HUES6 (cell line): ENCODE results near the gene ABCG1.

Source experiments
- H3K27ac ChIP-seq: 2 replicates; pipeline ENCODE4 v1.7.0; 2013; ENCODE audit warnings: low read depth, mild to moderate bottlenecking, low read length, inconsistent platforms
- H3K27me3 ChIP-seq: 2 replicates; pipeline ENCODE4 v1.6.1; 2013; ENCODE audit warnings: low read length; ENCODE audit not compliant: control insufficient read depth, insufficient read depth
- H3K36me3 ChIP-seq: 2 replicates; pipeline ENCODE4 v1.6.1; 2013; ENCODE audit warnings: low read length; ENCODE audit not compliant: control insufficient read depth, insufficient read depth
- H3K4me1 ChIP-seq: 2 replicates; pipeline ENCODE4 v1.6.1; 2013; ENCODE audit warnings: low read length; ENCODE audit not compliant: control insufficient read depth, insufficient read depth
- H3K4me3 ChIP-seq: 2 replicates; pipeline ENCODE4 v1.5.1; 2013; ENCODE audit warnings: low read depth, low read length
- H3K9ac ChIP-seq: one replicate; pipeline ENCODE4 v1.6.1; 2013; ENCODE audit warnings: mild to moderate bottlenecking, low read length
- H3K9me3 ChIP-seq: 2 replicates; pipeline ENCODE4 v1.6.1; 2013; ENCODE audit warnings: low read depth, low read length; ENCODE audit not compliant: control insufficient read depth, insufficient read depth

ABCG1 gene

DNA sequence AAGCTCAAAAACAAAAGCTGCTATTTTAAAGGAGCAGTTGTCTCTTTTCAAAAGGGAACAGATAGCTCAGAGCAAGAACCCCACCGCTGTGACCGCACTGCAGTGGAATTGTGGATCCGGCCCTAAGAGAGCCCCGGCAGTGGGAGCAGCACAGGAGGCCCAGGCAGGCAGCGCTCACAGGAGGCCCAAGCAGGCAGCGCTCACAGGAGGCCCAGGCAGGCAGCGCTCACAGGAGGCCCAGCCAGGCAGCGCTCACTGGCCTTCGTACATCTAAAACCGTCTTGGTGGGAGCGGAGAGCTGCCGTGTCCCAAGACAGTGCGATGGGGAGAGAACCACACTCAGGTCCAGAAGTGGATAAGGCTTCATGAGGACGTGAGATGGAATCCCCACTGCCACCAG lies 92.2 kb downstream of the ABCG1 start:
- Histone ChIP-seq H3K9ac (no peak overlapping the region), H3K9me3 (no peaks in the 10 kb centered on the region), H3K4me3 (no peak overlapping the region), H3K27ac (no peak overlapping the region), H3K27me3 (0 out of 2 replicates have a peak, but pooled peaks cover 4% of the 10 kb centered on the region), H3K4me1 (peaks cover 33% of the 10 kb centered on the region), H3K36me3 (no peaks in the 10 kb centered on the region)

DNA sequence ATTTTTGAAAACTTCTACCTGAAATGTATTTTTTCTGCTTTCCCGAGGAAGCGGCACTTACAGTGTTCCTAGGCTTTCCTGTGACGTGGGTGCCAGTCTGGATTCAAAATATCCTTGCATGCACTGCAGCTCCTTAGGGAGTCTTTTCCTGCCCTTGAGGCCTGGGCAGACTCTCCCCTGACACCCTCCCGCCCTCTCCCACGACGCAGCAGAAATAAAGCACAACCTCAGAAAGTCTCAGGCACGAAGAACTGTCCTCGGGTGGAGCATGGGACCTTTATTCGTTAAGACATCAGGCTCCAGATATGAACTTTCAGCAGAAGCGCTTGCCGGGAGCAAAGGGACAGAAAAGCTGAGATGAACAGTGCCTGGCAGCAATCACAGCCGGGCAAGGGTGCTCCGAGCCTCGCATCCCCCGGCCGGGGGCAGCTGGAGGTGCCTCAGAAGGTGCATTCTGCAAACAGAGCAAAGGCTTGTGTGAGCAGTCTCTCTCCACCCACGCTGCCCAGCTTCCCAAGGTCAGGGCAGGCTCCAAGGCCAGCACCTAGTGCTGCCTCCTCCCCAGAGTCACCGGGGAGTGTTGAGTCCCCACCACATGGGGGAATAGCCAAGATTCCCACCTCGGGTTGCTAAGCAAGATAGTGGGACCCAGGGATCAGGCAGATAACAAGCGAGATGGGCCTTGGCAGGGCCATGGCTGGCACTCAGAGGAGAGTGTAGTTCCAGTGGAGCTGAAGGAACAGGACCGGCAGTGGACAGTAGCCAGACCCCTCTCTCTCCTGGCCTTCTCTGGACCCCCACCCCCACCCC lies 93.1 kb downstream of the ABCG1 start:
- Histone ChIP-seq H3K9me3 (no peaks in the 10 kb centered on the region), H3K27me3 (0 out of 2 replicates have a peak, but pooled peaks cover 4% of the 10 kb centered on the region), H3K9ac (no peak overlapping the region), H3K4me1 (peaks cover 40% of the 10 kb centered on the region), H3K27ac (no peak overlapping the region), H3K4me3 (no peak overlapping the region), H3K36me3 (no peaks in the 10 kb centered on the region)

GRCh38 chr21:42312626-42313104 lies 93.7 kb downstream of the ABCG1 start:
- peaks cover 46% of the 10 kb centered on the region for H3K4me1 ChIP-seq
- no peak overlapping the region for H3K9ac ChIP-seq
- H3K36me3 ChIP-seq, result no peaks in the 10 kb centered on the region
- no peak overlapping the region for H3K4me3 ChIP-seq
- no peaks in the 10 kb centered on the region for H3K9me3 ChIP-seq
- H3K27ac ChIP-seq, result no peak overlapping the region
- H3K27me3 ChIP-seq, result 0 out of 2 replicates have a peak, but pooled peaks cover 4% of the 10 kb centered on the region

GRCh38 chr21:42313501-42313969 lies 94.6 kb downstream of the ABCG1 start:
- Histone ChIP-seq H3K36me3 (no peaks in the 10 kb centered on the region), H3K9ac (no peak overlapping the region), H3K27me3 (0 out of 2 replicates have a peak, but pooled peaks cover 4% of the 10 kb centered on the region), H3K27ac (no peak overlapping the region), H3K4me3 (no peak overlapping the region), H3K4me1 (peaks cover 55% of the 10 kb centered on the region), H3K9me3 (no peaks in the 10 kb centered on the region)

GRCh38 chr21:42314616-42315295 lies 95.8 kb downstream of the ABCG1 start:
- Histone ChIP-seq H3K4me3 (no peak overlapping the region), H3K4me1 (peaks cover 50% of the 10 kb centered on the region), H3K9ac (no peak overlapping the region), H3K27ac (no peak overlapping the region), H3K27me3 (0 out of 2 replicates have a peak, but pooled peaks cover 4% of the 10 kb centered on the region), H3K36me3 (no peaks in the 10 kb centered on the region), H3K9me3 (no peaks in the 10 kb centered on the region)

GRCh38 chr21:42315296-42315891 lies 96.5 kb downstream of the ABCG1 start, which contains the start of gene TFF3:
TFF3 (minus strand) TSS chr21:42315409; CDS start chr21:42315374, 35 bp downstream.
- Histone ChIP-seq H3K9me3 (no peaks in the 10 kb centered on the region), H3K27me3 (no peaks in the 10 kb centered on the region), H3K27ac (no peak within 1 kb of the TSS), H3K36me3 (no peaks in the 10 kb centered on the region), H3K9ac (no peak within 1 kb of the TSS), H3K4me3 (no peak within 1 kb of the TSS), H3K4me1 (peaks cover 46% of the 10 kb centered on the region)

DNA sequence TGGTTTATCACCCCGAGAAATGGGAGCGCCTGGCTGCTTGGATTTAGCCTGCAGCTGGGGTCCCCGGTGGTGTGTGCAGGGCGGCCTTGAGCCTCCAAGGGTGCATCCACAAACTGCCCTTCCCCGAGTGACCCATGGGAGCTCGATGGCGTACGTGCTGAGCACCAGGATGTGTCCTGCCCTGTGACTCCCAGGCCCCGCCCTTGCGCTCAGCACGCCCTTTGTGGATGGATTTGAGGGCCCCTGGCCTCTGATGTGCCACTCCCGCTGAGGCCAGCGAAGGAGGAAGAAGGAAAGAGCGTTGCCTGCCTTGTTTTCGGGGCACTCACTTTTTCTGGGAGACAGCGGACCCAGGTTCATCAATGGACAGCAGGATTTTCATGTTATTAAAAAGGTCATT lies 98.0 kb downstream of the ABCG1 start:
- no peak overlapping the region for H3K4me3 ChIP-seq
- peaks cover 42% of the 10 kb centered on the region for H3K4me1 ChIP-seq

DNA sequence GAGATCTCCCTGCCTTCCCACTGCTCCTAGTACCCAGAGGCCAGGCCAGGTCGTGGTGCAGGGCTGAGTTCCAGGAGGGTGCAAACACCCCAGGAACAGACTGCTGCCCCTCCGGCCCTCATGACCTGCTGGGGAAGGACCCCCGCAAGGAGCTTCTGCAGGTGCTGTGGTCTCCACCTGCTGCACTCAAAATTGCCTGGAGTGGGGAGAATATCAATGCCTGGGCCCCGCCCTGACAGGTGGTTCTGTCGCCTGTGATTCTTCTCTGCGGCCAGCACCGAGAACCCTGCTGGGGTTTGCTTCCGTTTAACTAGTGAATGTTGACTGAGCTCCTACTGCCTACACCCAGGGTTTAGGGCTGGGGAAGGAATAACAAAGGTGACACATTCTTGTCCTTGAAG lies 98.4 kb downstream of the ABCG1 start:
- Histone ChIP-seq H3K27me3 (no peaks in the 10 kb centered on the region), H3K9ac (no peak overlapping the region), H3K27ac (no peak overlapping the region), H3K4me3 (no peak overlapping the region), H3K4me1 (peaks cover 42% of the 10 kb centered on the region), H3K36me3 (no peaks in the 10 kb centered on the region), H3K9me3 (no peaks in the 10 kb centered on the region)

More for the DNA sequence above, 98.0 kb downstream of the ABCG1 start:
- H3K27ac ChIP-seq, result no peak overlapping the region
- H3K9ac ChIP-seq, result no peak overlapping the region
- H3K27me3 ChIP-seq, result no peaks in the 10 kb centered on the region
- H3K36me3 ChIP-seq, result no peaks in the 10 kb centered on the region
- H3K9me3 ChIP-seq, result no peaks in the 10 kb centered on the region

GRCh38 chr21:42317826-42318746 lies 99.1 kb downstream of the ABCG1 start:
- Histone ChIP-seq H3K4me1 (peaks cover 42% of the 10 kb centered on the region), H3K27me3 (no peaks in the 10 kb centered on the region)

GRCh38 chr21:42319376-42319775 lies 100.4 kb downstream of the ABCG1 start:
- Histone ChIP-seq H3K9me3 (no peaks in the 10 kb centered on the region), H3K4me1 (peaks cover 31% of the 10 kb centered on the region), H3K27ac (no peak overlapping the region), H3K36me3 (no peaks in the 10 kb centered on the region), H3K4me3 (no peak overlapping the region), H3K27me3 (no peaks in the 10 kb centered on the region), H3K9ac (no peak overlapping the region)

More at GRCh38 chr21:42317826-42318746, 99.1 kb downstream of the ABCG1 start:
- no peaks in the 10 kb centered on the region for H3K9me3 ChIP-seq
- no peak overlapping the region for H3K4me3 ChIP-seq
- H3K9ac ChIP-seq, result no peak overlapping the region
- no peak overlapping the region for H3K27ac ChIP-seq
- H3K36me3 ChIP-seq, result no peaks in the 10 kb centered on the region
